Measurements from ENCODE around the gene MCUR1.

- TF ChIP-seq POLR2A (IDR thresholded peaks at IDR 0.05; ENCODE audit: low read length) (no peak), GATA1 (IDR thresholded peaks at IDR 0.05; ENCODE audit: low read depth, low read length) (no peak)
Observed at GRCh38 chr6:13851330-13851729, 37.0 kb upstream of the MCUR1 start.
